ENCODE data around the gene MRPL2. TPM values are rescaled to one million over a fixed set of nuclear protein-coding genes. Genes with fewer than 3 reads are reported as not detected.

Gene MRPL2
- total and polyA plus RNA-seq, 8 donors: 35.2 to 48.0 (median 40.5) TPM

DNA sequence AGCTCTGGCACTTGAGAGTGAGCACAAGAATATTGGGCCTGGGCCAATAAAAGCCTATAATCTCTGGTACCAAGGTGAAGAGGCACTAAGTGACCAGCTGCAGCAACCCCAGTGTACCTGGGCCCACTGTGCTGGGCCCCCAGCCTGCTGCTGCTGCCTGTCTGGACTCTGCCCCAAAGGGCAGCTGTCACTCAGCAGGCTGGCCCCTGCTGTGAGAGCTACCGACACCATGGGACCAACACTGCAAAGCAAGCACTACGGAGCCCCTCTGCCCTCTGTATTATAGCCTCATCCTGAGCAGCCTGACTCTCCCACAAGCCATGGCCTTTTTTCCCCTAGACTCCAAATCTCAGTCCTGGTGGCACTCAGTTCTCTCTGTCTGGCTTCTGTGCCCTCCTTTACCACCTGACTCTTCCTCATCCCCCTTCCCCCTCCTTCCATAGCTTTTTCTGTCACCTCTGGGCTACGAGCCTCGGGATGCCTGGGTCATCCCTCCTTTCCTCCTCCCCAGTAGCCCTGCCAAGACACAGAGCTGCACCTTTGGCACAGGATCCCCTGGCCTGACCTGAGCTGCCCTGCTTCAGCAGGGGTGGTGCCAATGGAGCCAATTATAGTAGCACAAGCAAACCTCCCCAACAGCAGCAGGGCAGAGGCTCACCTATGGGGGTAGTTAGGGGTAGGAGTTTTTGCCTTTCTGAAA lies 23.6 kb downstream of the MRPL2 start:
- intact Hi-C loops (cut with DNase I): no loop called here
- TF ChIP-seq, protein P1, sequence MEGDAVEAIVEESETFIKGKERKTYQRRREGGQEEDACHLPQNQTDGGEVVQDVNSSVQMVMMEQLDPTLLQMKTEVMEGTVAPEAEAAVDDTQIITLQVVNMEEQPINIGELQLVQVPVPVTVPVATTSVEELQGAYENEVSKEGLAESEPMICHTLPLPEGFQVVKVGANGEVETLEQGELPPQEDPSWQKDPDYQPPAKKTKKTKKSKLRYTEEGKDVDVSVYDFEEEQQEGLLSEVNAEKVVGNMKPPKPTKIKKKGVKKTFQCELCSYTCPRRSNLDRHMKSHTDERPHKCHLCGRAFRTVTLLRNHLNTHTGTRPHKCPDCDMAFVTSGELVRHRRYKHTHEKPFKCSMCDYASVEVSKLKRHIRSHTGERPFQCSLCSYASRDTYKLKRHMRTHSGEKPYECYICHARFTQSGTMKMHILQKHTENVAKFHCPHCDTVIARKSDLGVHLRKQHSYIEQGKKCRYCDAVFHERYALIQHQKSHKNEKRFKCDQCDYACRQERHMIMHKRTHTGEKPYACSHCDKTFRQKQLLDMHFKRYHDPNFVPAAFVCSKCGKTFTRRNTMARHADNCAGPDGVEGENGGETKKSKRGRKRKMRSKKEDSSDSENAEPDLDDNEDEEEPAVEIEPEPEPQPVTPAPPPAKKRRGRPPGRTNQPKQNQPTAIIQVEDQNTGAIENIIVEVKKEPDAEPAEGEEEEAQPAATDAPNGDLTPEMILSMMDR (IDR thresholded peaks at IDR 0.05): no peak
- peaks cover 0 to 100% of the 10 kb centered on the region in 2 donors for H3K36me3 ChIP-seq
- no peak overlapping the region for H3K27ac ChIP-seq
- no peaks in the 10 kb centered on the region for H3K9me3 ChIP-seq
- H3K4me1 ChIP-seq: no peaks in the 10 kb centered on the region
- no peaks in the 10 kb centered on the region for H3K27me3 ChIP-seq
- ATAC-seq (no peak), DNase-seq (no peak)
- H3K4me3 ChIP-seq: no peak overlapping the region

DNA sequence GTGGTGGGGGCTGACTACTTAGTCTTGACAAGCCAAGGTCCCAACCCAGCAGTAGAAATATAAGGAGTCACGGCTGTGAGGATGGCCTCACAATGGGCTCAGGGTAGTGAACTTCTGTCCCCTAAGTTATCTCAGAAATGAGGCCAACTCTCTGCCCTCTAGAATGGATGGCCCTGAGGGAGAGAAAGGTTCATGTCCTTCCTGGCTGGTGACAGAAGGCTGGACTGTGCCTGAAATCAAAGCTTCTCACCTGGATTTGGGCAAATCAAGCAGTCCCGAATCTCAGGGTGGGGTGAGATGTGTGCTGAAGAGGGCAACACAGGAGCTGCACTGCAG lies 25.1 kb downstream of the MRPL2 start:
- H3K36me3 ChIP-seq: peaks cover 0 to 100% of the 10 kb centered on the region in 2 donors

DNA sequence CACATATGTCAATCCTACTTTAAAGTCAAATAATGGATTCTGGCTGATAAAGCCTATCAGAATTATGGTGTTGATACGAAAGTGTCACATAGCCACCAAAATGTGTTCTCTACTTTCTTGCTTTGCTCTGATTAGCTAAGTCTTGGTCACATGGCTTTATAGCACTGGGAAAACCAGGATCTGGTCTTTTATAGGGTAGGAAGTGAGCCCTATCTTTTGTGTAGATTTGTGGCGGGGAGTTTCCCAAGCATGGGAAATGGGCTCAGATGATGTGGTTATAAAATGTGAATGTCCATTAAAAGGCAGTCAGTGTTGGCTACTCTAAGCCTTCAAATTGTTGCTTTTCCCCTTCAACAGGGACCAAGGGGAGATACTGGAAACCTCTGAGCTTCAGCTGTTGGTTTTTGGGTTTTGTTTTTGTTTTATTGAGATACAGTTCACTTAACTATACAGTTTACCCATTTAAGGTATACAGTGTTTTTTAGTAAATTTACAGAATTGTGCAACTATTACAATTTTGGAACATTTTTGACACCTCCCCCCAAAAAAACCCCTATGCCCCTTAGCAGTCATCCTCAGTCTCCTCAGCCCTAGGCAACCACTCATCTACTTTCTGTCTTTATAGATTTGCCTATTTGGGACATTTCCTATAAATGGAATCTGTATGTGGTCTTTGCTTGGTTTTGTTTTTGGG lies 25.6 kb downstream of the MRPL2 start:
- no peak for DNase-seq
- H3K4me1 ChIP-seq: no peaks in the 10 kb centered on the region

More for the DNA sequence above, 25.1 kb downstream of the MRPL2 start:
- no peaks in the 10 kb centered on the region for H3K9me3 ChIP-seq
- intact Hi-C loops (cut with DNase I): no loop called here
- DNase-seq (no peak), ATAC-seq (no peak)
- H3K27me3 ChIP-seq: no peaks in the 10 kb centered on the region
- TF ChIP-seq, protein P1 (IDR thresholded peaks at IDR 0.05): no peak
- no peak overlapping the region for H3K27ac ChIP-seq
- no peak overlapping the region for H3K4me3 ChIP-seq
- no peaks in the 10 kb centered on the region for H3K4me1 ChIP-seq

DNA sequence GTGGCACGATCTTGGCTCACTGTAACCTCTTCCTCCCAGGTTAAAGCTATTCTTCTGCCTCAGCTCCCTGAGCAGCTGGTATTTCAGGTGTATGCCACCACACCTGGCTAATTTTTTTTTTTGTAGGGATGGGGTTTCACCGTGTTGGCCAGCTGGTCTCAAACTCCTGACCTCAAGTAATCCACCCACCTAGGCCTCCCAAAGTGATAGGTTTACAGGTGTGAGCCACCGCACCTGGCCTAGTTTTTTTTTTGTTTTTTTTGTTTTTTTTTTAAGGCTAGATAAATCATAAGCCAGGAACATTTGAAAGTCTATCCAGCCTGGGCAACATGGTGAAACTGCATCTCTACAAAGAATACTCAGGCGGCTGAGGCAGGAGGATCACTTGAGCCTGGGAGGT lies 26.9 kb downstream of the MRPL2 start:
- Histone ChIP-seq H3K9me3 (no peaks in the 10 kb centered on the region), H3K36me3 (peaks cover 0 to 99% of the 10 kb centered on the region in 2 donors), H3K27me3 (no peaks in the 10 kb centered on the region), H3K4me1 (no peaks in the 10 kb centered on the region), H3K4me3 (no peak overlapping the region), H3K27ac (no peak overlapping the region)
- ATAC-seq (no peak), DNase-seq (no peak)
- intact Hi-C loops (cut with DNase I): no loop called here
- TF ChIP-seq, protein P1 (IDR thresholded peaks at IDR 0.05): no peak

More for the DNA sequence above, 25.6 kb downstream of the MRPL2 start:
- Histone ChIP-seq H3K9me3 (no peaks in the 10 kb centered on the region), H3K36me3 (peaks cover 0 to 100% of the 10 kb centered on the region in 2 donors), H3K27me3 (no peaks in the 10 kb centered on the region), H3K4me3 (no peak overlapping the region), H3K27ac (no peak overlapping the region)
- ATAC-seq: no peak
- TF ChIP-seq, protein P1 (IDR thresholded peaks at IDR 0.05): no peak
- intact Hi-C loops (cut with DNase I): no loop called here

DNA sequence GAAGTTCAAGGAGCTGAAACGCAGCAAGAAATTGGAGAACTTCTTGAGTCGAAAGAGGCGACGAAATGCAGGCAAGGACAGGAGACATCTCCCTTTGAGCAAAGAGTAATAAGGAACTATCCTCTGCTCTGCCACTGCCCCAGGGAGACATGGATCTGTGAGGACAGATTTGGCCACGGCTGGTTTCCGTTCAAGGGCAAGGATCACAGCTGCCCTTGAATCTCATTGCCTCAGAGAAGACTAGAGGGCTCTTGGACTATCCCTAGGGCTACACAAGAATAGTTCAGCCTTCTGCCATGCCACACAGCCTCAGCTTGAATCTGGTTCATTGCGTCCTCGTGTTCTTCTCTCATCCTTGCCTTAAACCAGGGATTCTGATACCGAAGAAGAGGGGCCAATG lies 30.1 kb downstream of the MRPL2 start:
- no peak overlapping the region for H3K27ac ChIP-seq
- DNase-seq (no peak), ATAC-seq (no peak)
- TF ChIP-seq, protein P1 (IDR thresholded peaks at IDR 0.05): no peak
- peaks cover 0 to 99% of the 10 kb centered on the region in 2 donors for H3K36me3 ChIP-seq
- no peaks in the 10 kb centered on the region for H3K4me1 ChIP-seq
- H3K27me3 ChIP-seq: no peaks in the 10 kb centered on the region
- no peak overlapping the region for H3K4me3 ChIP-seq
- intact Hi-C loops (cut with DNase I): no loop called here
- H3K9me3 ChIP-seq: no peaks in the 10 kb centered on the region

Data from left lung (tissue), 10 donors.